ENCODE results near the gene ENO3.

DNA sequence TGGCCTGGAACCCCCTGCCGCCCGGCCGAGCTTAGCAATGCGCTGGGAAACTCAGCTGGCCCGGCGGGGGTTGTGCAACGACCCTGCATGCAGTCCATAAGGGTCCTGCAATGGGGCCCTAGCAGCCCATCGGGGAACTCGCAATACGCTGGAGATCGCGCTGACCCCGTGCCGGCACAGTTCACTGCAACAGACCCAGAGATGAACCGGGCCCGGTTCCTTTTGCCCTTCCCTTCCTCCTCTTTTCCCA is 11.4 kb upstream of the ENO3 start:
- TF ChIP-seq EZH2 (IDR thresholded peaks at IDR 0.05; ENCODE audit: borderline replicate concordance) = no peak
- TF ChIP-seq, protein P1, sequence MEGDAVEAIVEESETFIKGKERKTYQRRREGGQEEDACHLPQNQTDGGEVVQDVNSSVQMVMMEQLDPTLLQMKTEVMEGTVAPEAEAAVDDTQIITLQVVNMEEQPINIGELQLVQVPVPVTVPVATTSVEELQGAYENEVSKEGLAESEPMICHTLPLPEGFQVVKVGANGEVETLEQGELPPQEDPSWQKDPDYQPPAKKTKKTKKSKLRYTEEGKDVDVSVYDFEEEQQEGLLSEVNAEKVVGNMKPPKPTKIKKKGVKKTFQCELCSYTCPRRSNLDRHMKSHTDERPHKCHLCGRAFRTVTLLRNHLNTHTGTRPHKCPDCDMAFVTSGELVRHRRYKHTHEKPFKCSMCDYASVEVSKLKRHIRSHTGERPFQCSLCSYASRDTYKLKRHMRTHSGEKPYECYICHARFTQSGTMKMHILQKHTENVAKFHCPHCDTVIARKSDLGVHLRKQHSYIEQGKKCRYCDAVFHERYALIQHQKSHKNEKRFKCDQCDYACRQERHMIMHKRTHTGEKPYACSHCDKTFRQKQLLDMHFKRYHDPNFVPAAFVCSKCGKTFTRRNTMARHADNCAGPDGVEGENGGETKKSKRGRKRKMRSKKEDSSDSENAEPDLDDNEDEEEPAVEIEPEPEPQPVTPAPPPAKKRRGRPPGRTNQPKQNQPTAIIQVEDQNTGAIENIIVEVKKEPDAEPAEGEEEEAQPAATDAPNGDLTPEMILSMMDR (IDR thresholded peaks at IDR 0.05; ENCODE audit: poor library complexity) = no peak
- TF ChIP-seq EZH2phosphoT487 (IDR thresholded peaks at IDR 0.05; ENCODE audit: low read depth, severe bottlenecking, unreplicated experiment) = no peak
